Erythroblast (primary cell): ENCODE data around the gene AOAH.

ENCODE experiments used
- DNase-seq, 2 experiments: peaks; one replicate each; lab custom pipeline; 2025; lab: John Stamatoyannopoulos, UW
- GATA1 ChIP-seq: IDR thresholded peaks from 2 replicates; pipeline ENCODE4 v1.6.1; 2011; ENCODE audit warnings: low read depth, mild to moderate bottlenecking, control low read depth, low read length, moderate library complexity
- POLR2A ChIP-seq: IDR thresholded peaks from 2 replicates; pipeline ENCODE4 v1.6.1; 2011; ENCODE audit warnings: mild to moderate bottlenecking, low read length

Gene AOAH

GRCh38 chr7:36668080-36668479 lies 56.2 kb downstream of the AOAH start:
- DNase-seq: no peak
- TF ChIP-seq POLR2A: no peak
- no peak for TF ChIP-seq GATA1

GRCh38 chr7:36667007-36667745 lies 57.1 kb downstream of the AOAH start:
- TF ChIP-seq POLR2A (no peak), GATA1 (no peak)
- DNase-seq: peak in 1 of 2 experiments; percentile 16

- DNase-seq: no peak
- TF ChIP-seq POLR2A: no peak
- no peak for TF ChIP-seq GATA1
Observed at GRCh38 chr7:36663481-36663880, 60.8 kb downstream of the AOAH start.

- TF ChIP-seq POLR2A: no peak
- no peak for DNase-seq
Observed at GRCh38 chr7:36661135-36661840, 63.0 kb downstream of the AOAH start.

- DNase-seq: no peak
- TF ChIP-seq POLR2A (no peak), GATA1 (no peak)
Observed at GRCh38 chr7:36659638-36660341, 64.5 kb downstream of the AOAH start.

- DNase-seq: no peak
- TF ChIP-seq POLR2A (no peak), GATA1 (no peak)
Observed at GRCh38 chr7:36659172-36659516, 65.2 kb downstream of the AOAH start.

GRCh38 chr7:36658335-36659171 lies 65.7 kb downstream of the AOAH start:
- DNase-seq: no peak
- TF ChIP-seq POLR2A (no peak), GATA1 (no peak)

- no peak for DNase-seq
Observed at GRCh38 chr7:36657036-36657660, 67.1 kb downstream of the AOAH start.

GRCh38 chr7:36654436-36654835 lies 69.9 kb downstream of the AOAH start:
- TF ChIP-seq GATA1: no peak
- TF ChIP-seq POLR2A: no peak
- DNase-seq: no peak

More at GRCh38 chr7:36657036-36657660, 67.1 kb downstream of the AOAH start:
- TF ChIP-seq POLR2A (no peak), GATA1 (no peak)

- no peak for TF ChIP-seq GATA1
- TF ChIP-seq POLR2A: no peak
- DNase-seq: no peak
Observed at GRCh38 chr7:36653663-36654355, 70.5 kb downstream of the AOAH start.

- DNase-seq: no peak
- TF ChIP-seq GATA1: no peak
- TF ChIP-seq POLR2A: no peak
Observed at GRCh38 chr7:36653008-36653662, 71.2 kb downstream of the AOAH start.

GRCh38 chr7:36652431-36652830 lies 71.9 kb downstream of the AOAH start:
- DNase-seq: no peak
- TF ChIP-seq GATA1: no peak
- no peak for TF ChIP-seq POLR2A

- no peak for DNase-seq
- TF ChIP-seq POLR2A (no peak), GATA1 (no peak)
Observed at GRCh38 chr7:36651404-36651803, 72.9 kb downstream of the AOAH start.
